Neural cell (in vitro differentiated cells): ENCODE data around the gene SRPX2. TPM values are rescaled to one million over a fixed set of nuclear protein-coding genes. Genes with fewer than 3 reads are reported as not detected.

Experiments used
- H2AFZ ChIP-seq: fragments of 200-600, 300-800 bp; sonication (generic), shearing (Covaris generic); 2 replicates; pipeline ENCODE4 v1.6.0; 2014; ENCODE audit warnings: low read depth, mild to moderate bottlenecking, antibody characterized with exemption, low read length, moderate library complexity
- H3F3A ChIP-seq: fragments of 200-600 bp; shearing (Covaris generic); 2 replicates; pipeline ENCODE4 v1.6.1; 2016; ENCODE audit warnings: mild to moderate bottlenecking, moderate library complexity, mixed read lengths, antibody characterized with exemption, low read length; ENCODE audit not compliant: insufficient read depth, poor library complexity, severe bottlenecking
- H3K27ac ChIP-seq: fragments of 200-600, 300-800 bp; sonication (generic), shearing (Covaris generic); 2 replicates; pipeline ENCODE4 v1.5.1; 2014; ENCODE audit warnings: mild to moderate bottlenecking, low read length, moderate library complexity
- H3K27me3 ChIP-seq: fragments of 300-800, 200-600 bp; sonication (generic), shearing (Covaris generic); 2 replicates; pipeline ENCODE4 v1.6.0; 2014; ENCODE audit warnings: mild to moderate bottlenecking, low read depth, low read length, moderate library complexity; ENCODE audit not compliant: insufficient read depth
- H3K36me3 ChIP-seq: fragments of 300-800, 200-600 bp; sonication (generic), shearing (Covaris generic); 2 replicates; pipeline ENCODE4 v1.5.1; 2014; ENCODE audit warnings: mild to moderate bottlenecking, antibody characterized with exemption, low read length, moderate library complexity; ENCODE audit not compliant: insufficient read depth
- H3K4me2 ChIP-seq: fragments of 300-800, 200-600 bp; sonication (generic), shearing (Covaris generic); 2 replicates; pipeline ENCODE4 v1.6.0; 2014; ENCODE audit warnings: mild to moderate bottlenecking, low read length
- H3K4me3 ChIP-seq: fragments of 300-800, 200-600 bp; sonication (generic), shearing (Covaris generic); 2 replicates; pipeline ENCODE4 v1.5.1; 2014; ENCODE audit warnings: mild to moderate bottlenecking, low read length, moderate library complexity
- H3K79me2 ChIP-seq: fragments of 200-600 bp; shearing (Covaris generic); replicated peaks from 2 replicates; pipeline ENCODE4 v1.6.0; 2014; ENCODE audit warnings: mild to moderate bottlenecking, low read length, moderate library complexity; ENCODE audit not compliant: insufficient read depth
- H3K9ac ChIP-seq: fragments of 300-800, 200-600 bp; sonication (generic), shearing (Covaris generic); 2 replicates; pipeline ENCODE4 v1.6.1; 2016; ENCODE audit warnings: mild to moderate bottlenecking, low read length, mixed read lengths
- H3K9me2 ChIP-seq: fragments of 200-600 bp; shearing (Covaris generic); 2 replicates; pipeline ENCODE4 v1.6.1; 2016; ENCODE audit warnings: mild to moderate bottlenecking, low read length, mixed read lengths; ENCODE audit not compliant: insufficient read depth
- H3K9me3 ChIP-seq: fragments of 200-600, 300-800 bp; sonication (generic), shearing (Covaris generic); 2 replicates; pipeline ENCODE4 v1.6.1; 2016; ENCODE audit warnings: mild to moderate bottlenecking, mixed run types, low read length, moderate library complexity, mixed read lengths
- H4K20me1 ChIP-seq: fragments of 200-600 bp; shearing (Covaris generic); 2 replicates; pipeline ENCODE4 v1.6.1; 2016; ENCODE audit warnings: mild to moderate bottlenecking, mixed run types; ENCODE audit not compliant: insufficient read depth
- CTCF ChIP-seq: fragments of 450-650 bp; IDR thresholded peaks from 2 replicates; pipeline ENCODE4 v1.5.1; 2014; ENCODE audit warnings: antibody characterized with exemption, mild to moderate bottlenecking, moderate library complexity; ENCODE audit not compliant: poor library complexity, severe bottlenecking
- EP300 ChIP-seq: fragments of 450-650 bp; conservative IDR thresholded peaks from 2 replicates; pipeline ENCODE4 v1.6.1; 2014; ENCODE audit warnings: antibody characterized with exemption, mild to moderate bottlenecking, moderate library complexity; ENCODE audit not compliant: poor library complexity, severe bottlenecking
- EZH2 ChIP-seq: fragments of 200-600, 300-800 bp; shearing (Covaris generic), sonication (generic); IDR thresholded peaks from 2 replicates; pipeline ENCODE4 v1.6.1; 2014; ENCODE audit warnings: antibody characterized with exemption, low read length, borderline replicate concordance, mild to moderate bottlenecking; ENCODE audit not compliant: insufficient read depth, poor library complexity, severe bottlenecking
- MXI1 ChIP-seq: fragments of 450-650 bp; conservative IDR thresholded peaks from 2 replicates; pipeline ENCODE4 v1.6.1; 2014; ENCODE audit warnings: antibody characterized with exemption, mild to moderate bottlenecking; ENCODE audit not compliant: poor library complexity, severe bottlenecking
- POLR2AphosphoS5 ChIP-seq: IDR thresholded peaks from 2 replicates; pipeline ENCODE4 v1.6.1; 2012
- RAD21 ChIP-seq: fragments of 450-650 bp; conservative IDR thresholded peaks from 2 replicates; pipeline ENCODE4 v1.6.1; 2014; ENCODE audit warnings: antibody characterized with exemption, mild to moderate bottlenecking, moderate library complexity
- REST ChIP-seq: IDR thresholded peaks from 2 replicates; pipeline ENCODE4 v1.6.1; 2012; ENCODE audit warnings: borderline replicate concordance
- SMC3 ChIP-seq: fragments of 450-650 bp; conservative IDR thresholded peaks from 2 replicates; pipeline ENCODE4 v1.6.1; 2014; ENCODE audit warnings: antibody characterized with exemption, mild to moderate bottlenecking, moderate library complexity; ENCODE audit not compliant: poor library complexity
- TAF1 ChIP-seq: IDR thresholded peaks from 2 replicates; pipeline ENCODE4 v1.6.1; 2012; ENCODE audit warnings: low read depth
- polyA plus RNA-seq: library from polyadenylated mRNA; depleted of rRNA; stranded (reverse); fragments of >200 nt; gene quantifications from 2 replicates; pipeline ENCODE4 v1.2.3, GENCODE V29; 2014

The SRPX2 gene
- polyA plus RNA-seq, 1 donor from 2014 or later = 0.59 TPM

DNA sequence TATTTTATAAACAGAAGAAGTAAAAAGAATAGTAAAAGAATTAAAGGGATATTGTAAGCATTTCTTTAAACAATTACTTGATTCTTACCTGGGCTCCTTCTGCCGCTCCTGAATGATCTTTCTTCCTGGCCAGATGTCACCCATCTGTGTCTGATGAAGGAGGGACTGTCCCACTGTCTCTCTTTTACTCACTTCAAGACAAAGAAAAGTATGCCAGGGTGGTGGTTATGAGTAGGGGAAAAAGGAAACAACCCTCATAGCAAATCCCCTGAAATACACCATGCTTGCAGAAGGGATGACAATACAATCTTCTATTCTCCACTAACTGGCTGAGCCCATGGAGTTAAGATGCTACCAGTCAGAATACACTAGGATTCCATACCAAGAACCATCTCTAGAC is 56.8 kb downstream of the SRPX2 start:
- Histone ChIP-seq H3K4me3 (no peak overlapping the region), H3F3A (no peaks in the 10 kb centered on the region), H3K9me3 (no peaks in the 10 kb centered on the region), H3K27me3 (no peaks in the 10 kb centered on the region), H3K36me3 (no peaks in the 10 kb centered on the region), H2AFZ (no peak overlapping the region), H3K79me2 (no peaks in the 10 kb centered on the region), H3K4me2 (no peak overlapping the region), H3K27ac (no peak overlapping the region), H3K9ac (no peak overlapping the region), H3K9me2 (no peaks in the 10 kb centered on the region), H4K20me1 (no peaks in the 10 kb centered on the region)
- TF ChIP-seq POLR2AphosphoS5 (no peak), CTCF (no peak), TAF1 (no peak), REST (no peak), EZH2 (no peak), MXI1 (no peak), SMC3 (no peak), EP300 (no peak), RAD21 (no peak)

- Histone ChIP-seq H3K9me3 (no peaks in the 10 kb centered on the region), H3K27ac (no peak overlapping the region), H4K20me1 (no peaks in the 10 kb centered on the region), H2AFZ (no peak overlapping the region), H3K9ac (no peak overlapping the region), H3K79me2 (no peaks in the 10 kb centered on the region), H3K9me2 (no peaks in the 10 kb centered on the region), H3K27me3 (no peaks in the 10 kb centered on the region), H3K4me3 (no peak overlapping the region), H3F3A (no peaks in the 10 kb centered on the region), H3K4me2 (no peak overlapping the region), H3K36me3 (no peaks in the 10 kb centered on the region)
- no peak for TF ChIP-seq EP300
- TF ChIP-seq SMC3 = no peak
- TF ChIP-seq CTCF = no peak
- no peak for TF ChIP-seq MXI1
Measured at GRCh38 chrX:100704581-100705203, 60.7 kb downstream of the SRPX2 start.
